GM21526 (cell line): ENCODE measurements around the gene TRIM75.
"Not testable (repeated sequence)": the region's sequence is repeated elsewhere in the genome, so short reads cannot be mapped to it uniquely, and the experiment has no call there.

Source experiments
- ATAC-seq: cut with Tn5 transposase; IDR thresholded peaks from one replicate; pipeline ENCODE4 v1.9.1; 2021; ENCODE audit warnings: moderate library complexity; ENCODE audit not compliant: unreplicated experiment, low FRiP score

Gene TRIM75

GRCh38 chr4:165073346-165073745 lies 19.7 kb downstream of the TRIM75 start:
- ATAC-seq, result not testable (repeated sequence)

DNA sequence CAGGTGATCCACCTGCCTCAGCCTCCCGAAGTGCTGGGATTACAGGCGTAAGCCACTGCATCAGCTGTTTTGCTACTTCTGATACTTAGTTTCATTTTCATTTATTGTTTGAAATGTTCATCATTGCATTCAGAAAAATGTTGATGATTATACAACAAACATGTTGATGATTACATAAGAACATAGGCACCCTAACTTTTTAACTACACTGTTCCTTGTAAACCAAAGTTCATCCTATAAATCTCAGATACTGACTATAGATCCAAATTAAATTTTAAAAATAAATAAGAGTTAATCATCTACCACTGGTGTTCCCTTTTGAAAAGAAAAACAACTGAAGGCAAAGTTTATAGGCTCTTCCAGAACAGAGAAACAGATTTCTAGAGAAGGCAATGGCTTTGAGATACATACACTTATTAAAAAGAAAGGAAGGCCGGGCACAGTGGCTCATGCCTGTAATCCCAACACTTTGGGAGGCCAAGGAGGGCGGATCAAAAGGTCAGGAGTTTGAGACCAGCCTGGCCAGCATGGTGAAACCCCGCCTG lies 23.4 kb downstream of the TRIM75 start:
- ATAC-seq, result no peak

DNA sequence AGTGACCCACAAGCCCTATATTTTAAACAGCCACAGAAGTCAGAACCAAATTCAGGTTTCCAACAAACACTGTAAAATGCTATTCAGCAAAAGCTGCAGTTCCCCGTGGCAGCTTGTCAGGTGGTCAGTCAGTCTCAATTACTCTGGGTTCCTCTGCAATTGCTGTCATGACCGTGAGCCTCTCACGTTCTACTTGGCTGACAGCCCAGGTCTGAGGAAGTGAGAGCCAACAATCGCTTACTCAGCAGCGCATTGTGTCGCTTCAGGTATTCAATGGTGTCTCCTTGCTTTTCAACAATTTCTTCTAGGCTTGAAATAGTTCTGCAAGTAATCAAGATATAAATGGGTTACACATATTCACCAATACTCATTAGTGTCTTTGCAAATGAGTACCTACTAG lies 25.8 kb downstream of the TRIM75 start:
- ATAC-seq, result no peak

DNA sequence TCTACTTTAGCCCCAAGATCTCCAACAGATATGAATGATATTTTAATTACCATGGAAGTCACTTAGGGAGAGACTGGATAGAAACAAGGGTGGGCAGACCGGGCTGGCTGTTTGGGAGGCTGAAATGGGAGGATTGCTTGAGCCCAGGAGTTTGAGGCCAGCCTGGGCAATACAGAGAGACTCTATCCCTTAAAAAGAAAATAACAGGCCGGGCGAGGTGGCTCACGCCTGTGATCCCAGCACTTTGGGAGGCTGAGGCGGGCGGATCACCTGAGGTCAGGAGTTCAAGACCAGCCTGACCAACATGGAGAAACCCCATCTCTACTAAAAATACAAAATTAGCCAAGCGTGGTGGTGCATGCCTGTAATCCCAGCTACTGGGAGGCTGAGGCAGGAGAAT lies 31.1 kb downstream of the TRIM75 start:
- not testable (repeated sequence) for ATAC-seq

- ATAC-seq, result no peak
These were observed 32.3 kb downstream of the TRIM75 start for GRCh38 chr4:165085946-165086345.

DNA sequence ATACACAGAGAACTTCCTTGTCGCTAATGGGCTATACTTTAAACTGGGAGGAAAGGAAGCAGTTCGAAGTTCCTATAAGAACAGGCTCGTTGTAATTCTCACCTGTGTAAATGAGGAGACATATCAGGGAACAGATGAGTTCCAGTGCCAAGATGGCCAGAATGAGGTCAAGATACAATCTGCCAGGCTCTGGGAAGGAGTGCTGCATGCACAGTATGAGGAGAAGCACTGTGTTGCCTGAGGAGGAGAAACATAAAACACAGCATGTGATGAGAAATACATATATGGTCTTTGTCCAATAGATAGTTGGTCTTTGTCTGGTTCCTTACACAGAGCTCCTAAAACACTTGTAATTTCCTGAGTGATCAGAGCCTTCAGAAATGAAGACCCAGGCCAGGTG lies 34.7 kb downstream of the TRIM75 start:
- no peak for ATAC-seq

- ATAC-seq, result not testable (repeated sequence)
These were observed 38.5 kb downstream of the TRIM75 start for GRCh38 chr4:165092187-165092586.

DNA sequence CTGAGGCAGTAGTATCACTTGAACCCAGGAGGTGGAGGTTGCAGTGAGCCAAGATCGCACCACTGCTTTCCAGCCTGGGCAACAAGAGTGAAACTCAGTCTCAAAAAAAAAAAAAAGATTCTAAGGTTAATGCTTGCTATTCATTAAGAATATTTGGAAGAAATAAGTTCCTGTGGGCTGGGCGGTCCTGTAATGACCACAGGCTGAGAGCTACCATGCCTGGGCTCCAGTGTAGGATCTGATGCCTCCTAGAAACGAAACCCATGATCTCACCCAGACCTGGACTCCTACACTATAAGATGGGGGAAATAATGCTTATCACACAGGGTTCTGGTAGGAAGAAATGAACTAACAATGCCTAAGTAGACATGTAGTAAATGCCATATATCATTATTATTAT lies 41.2 kb downstream of the TRIM75 start:
- ATAC-seq, result no peak

GRCh38 chr4:165095291-165095690 lies 41.6 kb downstream of the TRIM75 start:
- no peak for ATAC-seq

DNA sequence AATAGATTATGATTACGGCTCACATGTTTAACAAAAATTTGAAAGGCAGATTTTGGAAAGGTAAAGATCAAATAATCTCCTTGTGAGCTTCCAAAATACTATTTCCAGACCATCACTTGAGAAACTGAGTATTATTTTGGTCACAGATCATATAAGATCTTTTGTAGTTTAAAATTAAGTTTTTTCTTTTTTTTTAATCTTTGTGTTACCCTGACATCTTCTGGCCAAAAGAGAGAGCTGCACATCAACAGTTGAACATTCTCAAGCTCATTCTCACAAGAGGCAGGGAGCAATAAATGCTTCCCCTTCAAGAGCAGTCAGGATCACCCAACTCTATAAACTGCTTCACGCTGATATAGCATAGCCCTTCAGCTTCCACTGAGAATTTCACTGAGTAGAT lies 43.1 kb downstream of the TRIM75 start:
- ATAC-seq, result no peak

- ATAC-seq, result no peak
These were observed 48.0 kb downstream of the TRIM75 start for GRCh38 chr4:165101641-165102040.

GRCh38 chr4:165106518-165106917 lies 52.9 kb downstream of the TRIM75 start:
- no peak for ATAC-seq
